Fibroblast of lung (primary cell): ENCODE measurements around the gene ACER3. TPM values are rescaled to one million over a fixed set of nuclear protein-coding genes. Genes with fewer than 3 reads are reported as not detected.
A peak's percentile ranks its signal among the peaks of the same experiment; 100 is the strongest.

ENCODE experiments used
- DNase-seq, 2 donors: peaks; one replicate each; pipeline versions ENCODE4 v3.0.0 to v3.0.0-alpha.2; 2010; ENCODE audit warnings: low read depth in 2 of 2
- H2AFZ ChIP-seq: 2 replicates; pipeline ENCODE4 v1.5.1; 2012; ENCODE audit warnings: low read length, control low read depth, inconsistent platforms
- H3K27ac ChIP-seq: 2 replicates; pipeline ENCODE4 v1.5.1; 2011; ENCODE audit warnings: low read length, control low read depth; ENCODE audit not compliant: insufficient read depth
- H3K27me3 ChIP-seq: 2 replicates; pipeline ENCODE4 v1.5.1; 2011; ENCODE audit warnings: mild to moderate bottlenecking, low read length; ENCODE audit not compliant: control insufficient read depth, insufficient read depth
- H3K36me3 ChIP-seq: 2 replicates; pipeline ENCODE4 v1.5.1; 2011; ENCODE audit warnings: low read length; ENCODE audit not compliant: control insufficient read depth, insufficient read depth
- H3K4me1 ChIP-seq: 2 replicates; pipeline ENCODE4 v1.5.1; 2011; ENCODE audit warnings: low read length; ENCODE audit not compliant: control insufficient read depth, insufficient read depth; ENCODE audit errors: extremely low read depth
- H3K4me2 ChIP-seq: 2 replicates; pipeline ENCODE4 v1.5.1; 2011; ENCODE audit warnings: low read length, control low read depth; ENCODE audit not compliant: insufficient read depth; ENCODE audit errors: extremely low read depth
- H3K4me3 ChIP-seq, 4 experiments: fragments of 200-600 bp in 1 of 4; sonication (generic) in 1 of 4; replicated peaks in 1 of 4; 2 replicates each; pipeline ENCODE4 v1.5.1; 2011 to 2016; ENCODE audit warnings: low read length in 4 of 4, low read depth in 3 of 4, mild to moderate bottlenecking in 3 of 4, control low read depth in 2 of 4, inconsistent platforms in 1 of 4, mixed read lengths in 1 of 4; ENCODE audit not compliant: insufficient read depth in 1 of 4; ENCODE audit errors: control extremely low read depth in 1 of 4
- H3K79me2 ChIP-seq: 2 replicates; pipeline ENCODE4 v1.5.1; 2012; ENCODE audit warnings: mild to moderate bottlenecking, low read length, inconsistent platforms; ENCODE audit not compliant: control insufficient read depth, insufficient read depth
- H3K9ac ChIP-seq: 2 replicates; pipeline ENCODE4 v1.5.1; 2011; ENCODE audit warnings: mild to moderate bottlenecking, low read length, control low read depth; ENCODE audit not compliant: insufficient read depth
- H3K9me3 ChIP-seq: 2 replicates; pipeline ENCODE4 v1.5.1; 2012; ENCODE audit warnings: low read depth, low read length; ENCODE audit not compliant: control insufficient read depth, insufficient read depth
- H4K20me1 ChIP-seq: 2 replicates; pipeline ENCODE4 v1.5.1; 2011; ENCODE audit warnings: low read length; ENCODE audit not compliant: control insufficient read depth, insufficient read depth; ENCODE audit errors: extremely low read depth
- CTCF ChIP-seq, 2 donors: IDR thresholded peaks in 1 of 2; conservative IDR thresholded peaks in 1 of 2; 1 replicate in 1 of 2; 2 replicates in 1 of 2; pipeline ENCODE4 v1.5.1; 2011 to 2012; ENCODE audit warnings: low read length in 2 of 2, control low read depth in 1 of 2, inconsistent platforms in 1 of 2, low read depth in 1 of 2, mild to moderate bottlenecking in 1 of 2
- EZH2 ChIP-seq: IDR thresholded peaks from 2 replicates; pipeline ENCODE4 v1.5.1; 2012; ENCODE audit warnings: low read length, control low read depth, mild to moderate bottlenecking; ENCODE audit errors: missing control alignments
- polyA plus RNA-seq, 2 donors: library from polyadenylated mRNA; depleted of rRNA in 1 of 2; stranded (reverse) in 1 of 2; unstranded in 1 of 2; fragments of >200 nt; gene quantifications; 2 replicates each; pipeline ENCODE4 v1.2.1, GENCODE V29; 2011 to 2012; ENCODE audit warnings: missing spikeins in 1 of 2
- total RNA-seq: library from RNA; depleted of rRNA; stranded (reverse); fragments of >200 nt; gene quantifications from 2 replicates; pipeline ENCODE4 v1.2.1, GENCODE V29; 2014

The ACER3 gene
- total and polyA plus RNA-seq, 2 donors (not counting 1 experiment from before 2014, with no cell fraction given) = 6.1 to 22.3 TPM

DNA sequence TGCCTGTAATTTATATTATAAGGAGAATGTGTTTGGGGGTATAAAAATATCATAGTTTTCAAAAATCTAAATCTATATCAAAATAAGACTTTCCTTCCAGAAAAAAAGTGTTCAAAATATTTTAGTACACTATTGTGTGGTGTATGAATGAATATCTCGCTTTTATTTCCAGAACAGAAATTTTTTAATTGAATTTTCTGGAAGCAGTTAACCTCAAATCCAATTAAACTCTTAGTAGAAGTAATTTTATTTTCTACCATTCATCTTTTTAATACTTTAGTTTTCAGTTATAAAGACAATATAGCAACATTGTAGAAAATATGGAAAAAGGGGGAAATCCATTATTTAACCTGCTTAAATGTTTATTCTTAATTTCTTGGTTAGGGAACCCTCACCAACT lies 58.7 kb downstream of the ACER3 start:
- H4K20me1 ChIP-seq = no peaks in the 10 kb centered on the region
- no peak overlapping the region for H3K4me3 ChIP-seq
- no peaks in the 10 kb centered on the region for H3K27me3 ChIP-seq
- H3K36me3 ChIP-seq = no peaks in the 10 kb centered on the region
- no peak overlapping the region for H3K9ac ChIP-seq
- no peak overlapping the region for H2AFZ ChIP-seq
- no peak overlapping the region for H3K27ac ChIP-seq
- TF ChIP-seq EZH2 (no peak), CTCF (conservative IDR thresholded peaks at IDR 0.05 in 1 of 2, IDR thresholded peaks at IDR 0.05 in 1 of 2; ENCODE audit: low read depth in 1 of 2, low read length in 2 of 2) (no peak)
- no peaks in the 10 kb centered on the region for H3K9me3 ChIP-seq
- no peaks in the 10 kb centered on the region for H3K79me2 ChIP-seq
- H3K4me1 ChIP-seq = no peaks in the 10 kb centered on the region
- H3K4me2 ChIP-seq = no peak overlapping the region
- no peak for DNase-seq

GRCh38 chr11:76919887-76920746 lies 59.4 kb downstream of the ACER3 start:
- H4K20me1 ChIP-seq = no peaks in the 10 kb centered on the region
- H3K27ac ChIP-seq = no peak overlapping the region
- DNase-seq = peak; percentile 75 to 88
- H3K4me3 ChIP-seq = peak overlapping the region in 1 of 4 experiments; percentile 4
- H3K36me3 ChIP-seq = no peaks in the 10 kb centered on the region
- H3K4me2 ChIP-seq = peak overlapping the region; percentile 2
- no peaks in the 10 kb centered on the region for H3K4me1 ChIP-seq
- peak overlapping the region; percentile 48 for H2AFZ ChIP-seq
- no peak overlapping the region for H3K9ac ChIP-seq
- TF ChIP-seq EZH2 = no peak
- peak; percentile 84 to 94 for TF ChIP-seq CTCF (conservative IDR thresholded peaks at IDR 0.05 in 1 of 2, IDR thresholded peaks at IDR 0.05 in 1 of 2; ENCODE audit: low read depth in 1 of 2, low read length in 2 of 2)
- no peaks in the 10 kb centered on the region for H3K9me3 ChIP-seq
- H3K27me3 ChIP-seq = no peaks in the 10 kb centered on the region
- H3K79me2 ChIP-seq = no peaks in the 10 kb centered on the region

DNA sequence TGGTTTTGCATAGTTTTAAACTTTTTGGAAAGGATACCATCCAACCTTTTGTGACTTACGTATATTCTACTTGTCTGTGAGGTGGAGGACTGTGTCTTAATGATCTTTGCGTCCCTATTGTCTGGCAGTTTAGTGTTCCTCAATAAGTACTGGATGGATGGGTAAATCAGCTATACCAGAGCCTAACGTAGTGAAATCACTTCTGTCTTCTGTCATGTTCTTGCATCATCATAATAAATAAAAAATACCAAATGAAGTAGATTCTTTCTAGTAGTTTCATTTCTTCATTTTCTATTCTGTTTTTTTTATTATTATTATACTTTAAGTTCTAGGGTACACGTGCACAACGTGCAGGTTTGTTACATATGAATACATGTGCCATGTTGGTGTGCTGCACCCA lies 66.4 kb downstream of the ACER3 start:
- Histone ChIP-seq H3K9ac (no peak overlapping the region), H3K27ac (no peak overlapping the region), H3K4me1 (no peaks in the 10 kb centered on the region), H4K20me1 (no peaks in the 10 kb centered on the region), H3K36me3 (no peaks in the 10 kb centered on the region), H3K4me2 (no peak overlapping the region), H3K9me3 (no peaks in the 10 kb centered on the region), H3K4me3 (no peak overlapping the region), H3K27me3 (no peaks in the 10 kb centered on the region), H3K79me2 (no peaks in the 10 kb centered on the region), H2AFZ (no peak overlapping the region)
- no peak for DNase-seq
- TF ChIP-seq EZH2 (no peak), CTCF (conservative IDR thresholded peaks at IDR 0.05 in 1 of 2, IDR thresholded peaks at IDR 0.05 in 1 of 2; ENCODE audit: low read depth in 1 of 2, low read length in 2 of 2) (no peak)
